Pons (tissue), 1 donor: ENCODE measurements around the gene DYNLRB2.

ENCODE experiments used
- DNase-seq: peaks from one replicate; pipeline ENCODE4 v3.0.0-alpha.2; 2016; ENCODE audit warnings: low spot score

DYNLRB2 gene

GRCh38 chr16:80599466-80599865 lies 58.7 kb downstream of the DYNLRB2 start:
- DNase-seq, result no peak
